Esophagus muscularis mucosa (tissue), 3 donors: Measurements from ENCODE around the gene KASH5.

Source experiments
- POLR2A ChIP-seq: fragments of 450-650 bp; IDR thresholded peaks from one replicate; pipeline ENCODE4 v1.6.1; 2017; ENCODE audit warnings: antibody characterized with exemption, moderate library complexity, mild to moderate bottlenecking, low read depth
- TF ChIP-seq, protein P1 (sequence below), 3 experiments: fragments of 200-600 bp in 2 of 3; fragments of 450-650 bp in 1 of 3; sonication (generic) in 2 of 3; IDR thresholded peaks; one replicate each; pipeline ENCODE4 v1.5.1; 2017 to 2019; ENCODE audit warnings: antibody characterized with exemption in 3 of 3, mild to moderate bottlenecking in 2 of 3, moderate library complexity in 1 of 3

GRCh38 chr19:49432141-49433073, 44.4 kb downstream of the KASH5 start:
- TF ChIP-seq, protein P1, sequence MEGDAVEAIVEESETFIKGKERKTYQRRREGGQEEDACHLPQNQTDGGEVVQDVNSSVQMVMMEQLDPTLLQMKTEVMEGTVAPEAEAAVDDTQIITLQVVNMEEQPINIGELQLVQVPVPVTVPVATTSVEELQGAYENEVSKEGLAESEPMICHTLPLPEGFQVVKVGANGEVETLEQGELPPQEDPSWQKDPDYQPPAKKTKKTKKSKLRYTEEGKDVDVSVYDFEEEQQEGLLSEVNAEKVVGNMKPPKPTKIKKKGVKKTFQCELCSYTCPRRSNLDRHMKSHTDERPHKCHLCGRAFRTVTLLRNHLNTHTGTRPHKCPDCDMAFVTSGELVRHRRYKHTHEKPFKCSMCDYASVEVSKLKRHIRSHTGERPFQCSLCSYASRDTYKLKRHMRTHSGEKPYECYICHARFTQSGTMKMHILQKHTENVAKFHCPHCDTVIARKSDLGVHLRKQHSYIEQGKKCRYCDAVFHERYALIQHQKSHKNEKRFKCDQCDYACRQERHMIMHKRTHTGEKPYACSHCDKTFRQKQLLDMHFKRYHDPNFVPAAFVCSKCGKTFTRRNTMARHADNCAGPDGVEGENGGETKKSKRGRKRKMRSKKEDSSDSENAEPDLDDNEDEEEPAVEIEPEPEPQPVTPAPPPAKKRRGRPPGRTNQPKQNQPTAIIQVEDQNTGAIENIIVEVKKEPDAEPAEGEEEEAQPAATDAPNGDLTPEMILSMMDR (IDR thresholded peaks at IDR 0.05): no peak
- TF ChIP-seq POLR2A: no peak
